Measurements from ENCODE around the gene HLA-DRB1. TPM values are rescaled to one million over a fixed set of nuclear protein-coding genes. Genes with fewer than 3 reads are reported as not detected.
A peak's percentile ranks its signal among the peaks of the same experiment; 100 is the strongest.
"Not testable (repeated sequence)": the region's sequence is repeated elsewhere in the genome, so short reads cannot be mapped to it uniquely, and the experiment has no call there.

HLA-DRB1 gene
- total and polyA plus RNA-seq, 8 donors: 11.2 to 665 (median 23.1) TPM

GRCh38 chr6:32604434-32604877 is 14.8 kb upstream of the HLA-DRB1 start:
- ATAC-seq: peak; percentile 91
- peak overlapping the region in 1 of 2 donors; percentile 13 for H3K4me3 ChIP-seq
- intact Hi-C loops (cut with DNase I): no loop called here
- peaks cover 0 to 24% of the 10 kb centered on the region in 2 donors for H3K4me1 ChIP-seq
- no peak for TF ChIP-seq CTCF (IDR thresholded peaks at IDR 0.05)
- no peaks in the 10 kb centered on the region for H3K36me3 ChIP-seq
- no peak for DNase-seq
- H3K9me3 ChIP-seq: no peaks in the 10 kb centered on the region
- peak overlapping the region; percentile 69 to 89 for H3K27ac ChIP-seq
- H3K27me3 ChIP-seq: no peaks in the 10 kb centered on the region

DNA sequence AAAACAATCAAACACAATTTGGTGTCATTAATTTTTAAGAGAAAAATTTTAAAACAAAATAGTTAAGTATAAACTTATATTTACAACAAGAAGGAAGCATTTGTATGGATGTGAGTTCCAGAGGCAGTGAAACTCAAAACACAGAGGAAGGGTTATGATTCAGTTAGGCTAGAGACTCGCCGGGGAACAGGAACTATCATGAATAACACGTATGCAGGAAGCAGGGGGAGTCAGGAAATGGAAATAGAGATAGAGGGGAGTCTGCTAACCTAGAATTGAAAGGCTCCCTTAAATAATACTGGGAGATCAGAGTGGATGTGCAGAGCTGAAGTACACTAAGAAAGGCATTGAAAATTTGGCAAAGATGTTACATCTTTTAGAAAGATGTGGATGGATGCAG is 14.2 kb upstream of the HLA-DRB1 start:
- ATAC-seq: peak; percentile 59
- H3K36me3 ChIP-seq: no peaks in the 10 kb centered on the region
- H3K9me3 ChIP-seq: no peaks in the 10 kb centered on the region
- no peak for DNase-seq
- peaks cover 0 to 18% of the 10 kb centered on the region in 2 donors for H3K4me1 ChIP-seq
- no peaks in the 10 kb centered on the region for H3K27me3 ChIP-seq
- peak overlapping the region; percentile 65 to 89 for H3K27ac ChIP-seq
- intact Hi-C loops (cut with DNase I): no loop called here
- no peak for TF ChIP-seq CTCF (IDR thresholded peaks at IDR 0.05)
- peak overlapping the region in 1 of 2 donors; percentile 13 for H3K4me3 ChIP-seq

DNA sequence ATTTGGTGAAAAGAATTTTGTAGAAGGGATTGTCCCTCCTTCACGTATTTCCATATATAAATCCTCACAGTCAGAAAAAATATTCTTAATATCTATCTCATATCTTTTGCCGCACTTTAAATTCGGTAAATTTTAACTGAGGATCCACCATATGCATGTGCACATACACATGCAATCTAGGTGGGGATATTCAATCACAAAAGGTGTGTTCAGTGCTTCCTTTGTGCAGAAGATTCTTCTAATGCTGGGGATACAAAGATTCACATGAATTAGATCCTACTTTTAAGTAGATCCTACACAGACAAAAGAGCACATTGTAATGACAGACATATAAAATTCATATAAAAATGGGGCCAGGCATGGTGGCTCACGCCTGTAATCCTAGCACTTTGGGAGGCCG is 13.6 kb upstream of the HLA-DRB1 start:
- ATAC-seq (no peak), DNase-seq (no peak)
- Histone ChIP-seq H3K9me3 (no peaks in the 10 kb centered on the region), H3K4me1 (peaks cover 0 to 13% of the 10 kb centered on the region in 2 donors), H3K27me3 (no peaks in the 10 kb centered on the region), H3K4me3 (no peak overlapping the region), H3K27ac (peak overlapping the region in 1 of 2 donors; percentile 89), H3K36me3 (no peaks in the 10 kb centered on the region)
- no peak for TF ChIP-seq CTCF (IDR thresholded peaks at IDR 0.05)
- intact Hi-C loops (cut with DNase I): no loop called here

DNA sequence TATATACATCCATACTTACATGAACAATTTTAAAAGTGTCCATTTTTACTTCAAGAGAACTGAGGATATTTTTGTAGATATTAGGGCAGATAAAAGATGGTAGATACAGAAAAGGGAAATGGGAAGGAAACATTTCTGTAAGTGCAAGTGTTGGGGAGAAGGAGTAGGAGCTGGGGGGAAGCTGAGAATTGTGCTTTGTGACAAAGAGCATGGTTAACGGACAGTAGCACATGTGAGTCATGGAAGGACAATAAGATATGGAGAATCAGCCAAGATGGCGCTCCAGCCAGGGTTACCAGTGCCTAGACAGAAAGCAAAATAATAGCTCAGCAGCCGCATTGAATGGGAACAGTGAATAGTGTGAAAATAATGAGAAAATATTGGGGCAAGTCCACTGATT is 12.7 kb upstream of the HLA-DRB1 start:
- Histone ChIP-seq H3K4me3 (no peak overlapping the region), H3K36me3 (no peaks in the 10 kb centered on the region), H3K9me3 (no peaks in the 10 kb centered on the region), H3K4me1 (peaks cover 0 to 7% of the 10 kb centered on the region in 2 donors), H3K27me3 (no peaks in the 10 kb centered on the region), H3K27ac (peak overlapping the region in 1 of 2 donors; percentile 89)
- TF ChIP-seq CTCF (IDR thresholded peaks at IDR 0.05): no peak
- no peak for DNase-seq
- intact Hi-C loops (cut with DNase I): no loop called here
- ATAC-seq: no peak

- Histone ChIP-seq H3K4me1 (no peaks in the 10 kb centered on the region), H3K9me3 (no peaks in the 10 kb centered on the region), H3K4me3 (no peak overlapping the region), H3K27me3 (no peaks in the 10 kb centered on the region), H3K27ac (no peak overlapping the region), H3K36me3 (no peaks in the 10 kb centered on the region)
- no peak for TF ChIP-seq CTCF (IDR thresholded peaks at IDR 0.05)
- no peak for DNase-seq
- no peak for ATAC-seq
- intact Hi-C loops (cut with DNase I): no loop called here
Measured at GRCh38 chr6:32597024-32597423, 7.4 kb upstream of the HLA-DRB1 start.

- H3K36me3 ChIP-seq; H3K27me3 ChIP-seq; DNase-seq; H3K4me3 ChIP-seq; H3K9me3 ChIP-seq; intact Hi-C loops (cut with DNase I); ATAC-seq: not testable (repeated sequence)
- H3K4me1 ChIP-seq: peaks cover 0 to 10% of the 10 kb centered on the region in 2 donors
- peak overlapping the region in 1 of 2 donors; percentile 84 for H3K27ac ChIP-seq
Measured at GRCh38 chr6:32590713-32591112, 1.1 kb upstream of the HLA-DRB1 start.

Measured in left lung (tissue), 10 donors.